Measurements from ENCODE around the gene KCTD2.
A peak's percentile ranks its signal among the peaks of the same experiment; 100 is the strongest.

KCTD2 gene

GRCh38 chr17:75077496-75078283, 30.7 kb downstream of the KCTD2 start:
- peak; percentile 73 for DNase-seq (ENCODE audit: low spot score)

GRCh38 chr17:75078284-75079022, 31.4 kb downstream of the KCTD2 start:
- DNase-seq (ENCODE audit: low spot score): no peak

- DNase-seq (ENCODE audit: low spot score): no peak
Measured at GRCh38 chr17:75079023-75079373, 32.0 kb downstream of the KCTD2 start.

DNA sequence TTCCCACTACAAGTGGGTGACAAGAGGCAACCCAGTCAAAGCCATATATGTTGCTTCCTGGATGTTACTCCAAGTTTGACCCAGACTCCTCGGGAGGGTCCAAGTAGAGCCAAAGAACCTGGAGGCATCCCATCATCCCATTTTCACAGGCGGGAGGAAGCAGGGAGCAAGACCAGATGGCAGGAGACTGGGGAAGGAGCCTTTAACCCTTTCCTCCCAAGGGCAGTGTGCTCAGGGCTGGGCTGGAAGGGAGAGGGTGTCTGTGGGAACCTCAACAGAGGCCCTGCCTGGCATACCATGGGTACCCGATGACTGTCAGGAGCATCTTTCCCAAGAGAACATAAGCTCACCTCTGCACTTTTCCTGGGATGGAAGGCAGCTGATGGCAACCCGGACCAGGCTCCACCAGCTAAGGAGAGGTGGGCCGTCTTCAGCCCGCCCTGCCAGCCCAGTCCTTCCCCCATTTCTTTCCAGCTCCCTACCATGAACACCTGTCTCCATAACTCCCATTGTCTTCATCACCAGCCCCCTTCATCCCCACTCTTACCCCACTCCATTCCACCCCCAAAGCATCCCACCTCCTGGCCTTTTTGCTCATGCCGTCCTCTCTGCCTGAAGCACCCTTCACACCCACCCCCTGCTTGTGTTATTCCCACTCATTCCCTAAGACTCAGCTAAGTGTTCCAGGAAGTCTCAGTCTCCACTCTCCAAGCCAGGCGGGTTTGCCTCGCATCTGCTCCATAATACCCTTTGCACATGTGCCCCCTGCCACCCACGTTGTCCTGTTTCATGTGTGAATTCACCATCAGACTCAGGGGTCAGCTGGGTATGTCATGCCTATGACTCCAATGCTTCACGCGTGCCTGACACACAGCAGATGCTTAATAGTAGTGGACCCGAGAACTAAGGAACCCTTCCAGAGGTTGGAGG, 34.9 kb downstream of the KCTD2 start:
- DNase-seq (ENCODE audit: low spot score): no peak

GRCh38 chr17:75082683-75083082, 35.7 kb downstream of the KCTD2 start:
- no peak for DNase-seq (ENCODE audit: low spot score)

GRCh38 chr17:75084039-75084660, 37.1 kb downstream of the KCTD2 start:
- peak; percentile 71 for DNase-seq (ENCODE audit: low spot score)

- DNase-seq (ENCODE audit: low spot score): no peak
Measured at GRCh38 chr17:75086496-75087181, 39.6 kb downstream of the KCTD2 start.

DNA sequence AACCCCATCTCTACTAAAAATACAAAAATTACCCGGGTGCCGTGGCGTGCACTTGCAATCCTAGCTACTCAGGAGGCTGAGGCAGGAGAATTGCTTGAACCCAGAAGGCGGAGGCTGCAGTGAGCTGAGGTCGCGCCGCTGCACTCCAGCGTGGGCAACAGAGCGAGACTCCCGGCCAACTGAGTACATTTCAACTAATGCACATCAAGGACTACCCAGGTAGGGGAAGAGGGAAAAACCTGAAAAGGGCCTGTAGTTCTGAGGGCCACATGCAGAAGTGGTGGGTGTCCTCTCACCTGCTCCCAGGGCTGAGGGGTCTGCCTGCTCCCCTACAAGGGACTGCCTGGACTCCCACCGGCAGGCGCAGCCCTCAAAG, 40.1 kb downstream of the KCTD2 start:
- DNase-seq (ENCODE audit: low spot score): no peak

- peak; percentile 87 for DNase-seq (ENCODE audit: low spot score)
Measured at GRCh38 chr17:75087558-75088453, 40.8 kb downstream of the KCTD2 start, which contains the start of gene SLC16A5. Gene SLC16A5 (plus strand): TSS chr17:75087954. CDS start chr17:75093637, 5,683 bp downstream.

DNA sequence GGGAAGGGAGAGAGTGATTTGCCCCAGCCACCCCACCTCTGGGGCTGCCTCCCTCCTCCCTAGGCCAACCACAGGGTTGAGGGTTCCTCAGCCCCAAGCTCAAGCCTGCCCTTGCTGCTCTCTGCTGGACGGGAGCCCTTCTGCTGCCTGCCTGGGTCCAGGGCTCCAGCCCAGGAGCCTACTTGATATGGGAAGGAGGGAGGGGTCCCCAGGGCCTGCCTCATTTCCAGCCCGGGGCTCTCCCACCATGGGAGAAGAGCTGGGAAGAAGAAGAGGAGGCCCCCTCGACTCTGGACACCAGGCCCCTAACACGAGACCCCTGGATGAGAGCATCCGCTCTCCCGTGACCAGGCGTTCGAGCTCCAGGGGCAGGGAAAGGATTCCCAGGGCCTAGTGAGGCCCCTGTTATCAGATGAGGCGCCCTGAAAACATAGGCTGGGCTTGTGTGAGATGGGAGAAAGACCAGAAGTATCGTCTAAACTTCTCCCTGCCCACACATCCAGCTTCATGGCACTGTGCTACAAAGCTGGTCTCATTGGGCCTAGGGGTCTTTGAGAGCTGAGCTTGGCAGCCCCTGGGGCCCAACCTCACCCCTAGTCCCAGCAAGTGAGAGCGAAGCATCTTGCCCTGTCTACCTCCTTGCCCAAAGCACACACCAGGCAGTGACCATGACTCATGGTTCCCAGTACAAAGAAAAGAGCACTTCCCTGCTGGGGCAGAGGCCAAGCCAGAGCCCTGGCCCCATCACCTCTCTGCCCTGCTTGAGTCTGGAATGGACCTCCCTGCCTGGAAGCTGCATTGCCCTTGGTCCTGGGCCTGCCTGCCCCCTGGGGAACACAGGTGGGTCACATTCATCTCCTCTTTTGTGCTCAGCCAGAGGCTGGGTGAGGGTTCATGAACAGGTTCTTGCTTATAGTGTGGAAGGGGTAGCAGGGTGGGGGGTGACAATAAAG, 41.7 kb downstream of the KCTD2 start:
- DNase-seq (ENCODE audit: low spot score): no peak

DNA sequence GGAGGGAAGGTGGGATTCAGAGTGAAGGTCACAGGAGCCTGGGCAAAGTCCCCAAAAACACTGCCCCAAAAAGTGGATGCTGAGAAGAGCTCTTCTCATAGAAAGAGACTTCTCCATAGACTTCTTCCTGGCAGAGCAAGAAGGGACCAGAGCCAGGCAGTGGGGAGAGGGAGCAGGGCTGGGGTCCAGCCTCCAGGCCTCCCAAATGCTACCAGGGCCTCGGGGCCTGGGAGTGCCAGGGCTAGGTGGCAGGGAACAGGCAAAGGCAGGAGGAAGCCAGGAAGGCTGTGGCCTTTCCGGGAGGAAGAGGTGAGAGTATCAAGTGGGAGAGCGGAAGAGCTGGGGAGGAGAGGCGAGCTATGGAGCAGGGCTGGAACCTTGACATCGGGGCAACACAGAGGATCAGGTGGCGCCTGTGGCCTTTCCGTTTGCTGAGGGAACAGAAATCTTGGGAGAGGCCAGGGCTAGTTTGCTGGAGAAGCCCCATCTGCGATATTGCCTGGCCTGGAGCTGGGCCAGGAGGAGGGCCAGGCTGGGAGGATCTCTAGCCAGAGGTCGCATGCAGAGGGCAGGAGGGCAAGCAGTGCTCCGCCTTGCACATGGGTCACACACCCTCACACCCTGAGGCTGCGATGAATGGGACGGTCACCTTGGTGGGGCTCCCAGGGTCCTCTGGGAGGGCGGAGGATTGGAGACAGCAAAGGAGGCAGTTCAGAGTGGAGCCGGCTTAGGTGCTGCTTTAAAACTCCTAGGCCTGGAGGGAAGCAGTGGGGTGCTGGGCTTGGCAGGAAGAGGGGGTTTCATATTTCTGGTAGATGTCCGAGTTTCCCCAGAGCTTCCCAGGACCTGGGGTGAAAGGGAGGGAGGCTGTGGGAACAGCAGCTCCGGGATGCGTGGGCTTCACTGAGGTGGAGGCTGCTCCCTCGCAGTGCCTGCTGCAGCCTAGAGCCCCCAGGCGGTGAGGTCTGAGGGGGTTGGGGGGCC, 44.1 kb downstream of the KCTD2 start:
- no peak for DNase-seq (ENCODE audit: low spot score)

- no peak for DNase-seq (ENCODE audit: low spot score)
Measured at GRCh38 chr17:75091855-75092327, 44.9 kb downstream of the KCTD2 start.

DNA sequence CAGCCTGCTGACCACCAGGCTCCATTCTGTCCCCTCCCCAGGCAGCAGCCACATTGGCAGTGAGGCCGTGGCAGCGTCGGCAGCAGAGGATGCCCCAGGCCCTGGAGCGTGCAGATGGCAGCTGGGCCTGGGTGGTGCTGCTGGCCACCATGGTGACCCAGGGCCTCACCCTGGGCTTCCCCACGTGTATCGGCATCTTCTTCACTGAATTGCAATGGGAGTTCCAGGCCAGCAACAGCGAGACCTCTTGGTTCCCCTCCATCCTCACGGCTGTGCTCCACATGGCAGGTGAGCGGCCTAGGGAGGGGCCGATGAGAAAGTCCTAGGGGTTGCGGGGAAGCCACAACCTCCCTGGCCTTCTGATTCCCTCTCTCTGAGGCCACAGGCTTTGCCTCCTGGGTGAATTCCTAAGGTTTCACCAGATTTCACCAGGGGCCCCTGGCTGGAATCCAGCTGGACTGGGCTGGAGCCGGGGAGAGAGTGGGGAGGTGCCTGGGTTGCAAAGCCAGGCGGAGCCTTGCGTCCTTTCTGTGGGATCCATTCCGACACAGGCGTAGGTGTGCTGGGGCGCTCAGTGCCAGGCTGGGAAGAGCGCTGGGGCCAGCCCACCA, 46.6 kb downstream of the KCTD2 start:
- no peak for DNase-seq (ENCODE audit: low spot score)

GRCh38 chr17:75094871-75095399, 47.9 kb downstream of the KCTD2 start:
- DNase-seq (ENCODE audit: low spot score): no peak

GRCh38 chr17:75096082-75096625, 49.1 kb downstream of the KCTD2 start:
- DNase-seq (ENCODE audit: low spot score): peak; percentile 91

- DNase-seq (ENCODE audit: low spot score): no peak
Measured at GRCh38 chr17:75097865-75098264, 50.8 kb downstream of the KCTD2 start.

GRCh38 chr17:75098861-75099260, 51.8 kb downstream of the KCTD2 start:
- no peak for DNase-seq (ENCODE audit: low spot score)
